Effector CD4-positive, alpha-beta T cell (primary cell): ENCODE results near the gene UBASH3B.

ENCODE experiments used
- DNase-seq: peaks from one replicate; pipeline ENCODE4 v3.0.0-alpha.2; 2020

The UBASH3B gene

DNA sequence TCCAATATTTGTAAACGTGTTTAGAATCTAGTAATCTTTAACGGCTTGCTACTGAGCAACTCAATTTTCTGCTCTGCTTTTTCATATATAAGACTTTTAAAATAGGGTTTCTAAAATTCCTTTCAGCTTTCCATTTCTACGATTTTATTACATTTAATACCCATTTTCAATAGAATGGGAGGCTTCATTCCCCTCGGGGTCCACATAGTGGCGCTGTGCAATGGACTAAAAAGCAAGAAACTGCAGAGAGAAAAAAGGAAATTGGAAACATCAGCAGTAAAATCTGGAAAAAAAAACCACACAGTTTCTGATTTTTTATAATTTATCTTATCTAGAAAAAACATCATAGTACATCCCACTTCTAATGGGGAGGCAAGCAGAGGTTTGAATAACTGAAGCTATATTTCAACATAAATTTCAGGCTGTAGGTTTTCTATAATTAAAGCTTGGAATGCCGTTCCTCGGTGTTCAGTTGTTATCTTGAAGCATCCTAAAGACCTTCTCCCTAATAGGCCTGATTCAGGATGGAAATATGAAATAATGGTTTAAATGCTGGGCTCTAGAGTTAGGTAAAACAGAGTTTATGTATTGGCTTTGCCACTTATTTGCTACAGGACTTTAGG is 208.3 kb downstream of the UBASH3B start:
- peak; percentile 24 for DNase-seq
